ENCODE data around the gene USP3. TPM values are rescaled to one million over a fixed set of nuclear protein-coding genes. Genes with fewer than 3 reads are reported as not detected.

USP3 gene
- total RNA-seq, 2 experiments from 2014 or later = 37.3 to 42.2 TPM

DNA sequence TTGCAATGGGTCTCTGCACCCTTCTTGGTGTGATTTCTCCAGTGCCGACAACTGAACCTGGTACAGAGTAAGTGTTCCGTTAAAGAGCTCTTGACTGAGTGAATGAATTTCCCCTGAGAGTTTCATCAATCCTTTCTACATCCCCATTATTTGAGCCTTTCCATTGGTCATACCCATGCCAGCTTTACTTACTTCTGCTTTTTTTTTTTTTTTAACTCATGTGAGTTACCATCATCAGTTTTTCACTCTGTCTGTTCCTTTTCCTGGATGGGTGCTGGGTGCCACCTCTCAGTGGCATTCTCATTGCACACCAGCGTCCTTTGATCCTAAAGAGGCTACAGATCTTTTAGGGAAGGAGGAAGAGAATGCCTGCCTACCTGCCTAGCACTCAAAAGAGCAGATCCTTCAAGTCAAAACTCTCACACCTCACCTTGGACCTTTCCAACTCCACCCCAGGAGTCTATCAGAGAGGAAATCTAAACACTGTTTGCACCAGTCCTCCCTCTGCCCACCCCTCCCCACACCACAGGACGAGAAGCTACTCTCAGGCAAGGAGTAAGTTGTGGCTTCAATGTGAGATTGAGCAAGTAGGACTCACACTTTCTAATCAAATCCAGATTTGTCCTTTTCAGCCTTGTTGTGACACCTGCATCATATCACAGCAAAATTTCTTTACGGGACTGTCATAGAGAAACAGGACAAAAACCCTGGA lies 13.1 kb upstream of the USP3 start:
- ChIA-PET CTCF (no interaction called here), POLR2A (no interaction called here)

DNA sequence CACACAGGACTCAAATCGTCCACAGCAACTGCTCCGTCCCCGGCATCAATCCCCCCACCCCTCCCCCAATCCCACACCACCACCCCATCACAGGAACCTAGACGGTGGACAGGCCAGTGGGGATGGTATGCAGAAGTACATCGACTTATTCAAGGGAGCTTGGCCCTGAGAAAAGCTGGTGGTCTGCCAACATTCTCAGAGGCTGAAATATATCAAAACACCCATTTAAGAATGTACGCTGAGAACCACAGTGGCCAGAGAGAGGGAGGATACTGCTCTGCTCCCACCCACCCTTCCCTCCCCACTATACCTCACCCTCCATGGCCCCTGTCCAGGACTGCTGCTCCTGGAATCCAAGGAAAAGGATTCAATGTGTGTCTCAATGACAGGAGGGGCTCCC lies 12.4 kb upstream of the USP3 start:
- ChIA-PET CTCF (no interaction called here), POLR2A (no interaction called here)

DNA sequence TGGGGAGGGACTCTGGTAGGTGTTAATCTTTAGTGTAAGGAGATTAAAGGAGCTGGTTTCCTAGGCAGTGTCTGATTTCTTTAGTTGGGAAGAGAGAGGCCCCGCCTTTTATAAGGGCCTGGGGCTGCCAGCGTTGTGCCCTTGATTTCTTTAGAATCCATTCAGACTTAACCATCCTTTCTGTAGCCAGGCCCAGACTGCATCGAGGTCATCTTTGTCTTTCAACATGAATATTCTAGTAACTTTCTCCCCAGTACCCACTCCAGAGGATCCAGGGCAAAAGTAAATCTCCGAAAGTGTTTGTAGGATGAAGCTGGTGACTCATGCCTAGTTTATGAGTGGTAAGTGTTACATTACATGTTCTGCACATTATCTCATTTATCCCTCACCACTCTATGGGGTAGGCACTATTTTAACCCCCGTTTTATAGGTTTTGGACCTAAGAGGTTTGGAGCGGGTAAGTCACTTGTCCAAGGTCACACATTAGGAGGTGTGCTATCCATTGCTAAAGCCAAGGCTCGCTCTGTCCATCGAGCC lies 11.8 kb upstream of the USP3 start:
- POLR2A ChIA-PET = no interaction called here
- CTCF ChIA-PET = interaction anchor here (1.4 to 1.8 kb wide), 3 partner anchors 8 to 79 kb away, joined by 3 to 8 read pairs (median 7); partner anchors contain the start of gene USP3

DNA sequence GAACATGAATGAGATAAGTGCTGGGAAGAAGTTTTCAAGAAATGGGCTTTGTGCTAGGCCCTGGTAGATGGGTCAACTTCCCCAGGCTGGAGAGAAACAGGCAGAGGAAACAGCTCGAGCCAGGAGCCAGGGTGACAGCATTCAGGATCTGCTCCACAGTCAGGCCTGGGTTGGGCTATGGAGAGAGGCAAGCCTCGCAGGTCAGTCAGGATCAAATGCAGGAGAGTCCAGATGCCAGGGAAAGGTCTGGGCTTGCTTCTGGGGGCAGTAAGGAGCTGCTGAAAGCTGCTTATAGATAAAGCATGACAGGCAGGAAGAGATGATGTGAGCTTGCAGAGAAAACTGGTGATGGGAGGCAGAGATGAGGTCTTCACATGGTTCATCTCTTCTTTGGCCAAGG lies 11.0 kb upstream of the USP3 start:
- ChIA-PET POLR2A (interaction anchor here (0.6 to 0.7 kb wide), 2 partner anchors 8 to 12 kb away, joined by 3 read pairs; no protein-coding TSS in a partner anchor), CTCF (interaction anchor here (0.8 to 1.8 kb wide), 4 partner anchors 9 to 78 kb away, joined by 3 to 8 read pairs (median 6); partner anchors contain the start of gene USP3)

DNA sequence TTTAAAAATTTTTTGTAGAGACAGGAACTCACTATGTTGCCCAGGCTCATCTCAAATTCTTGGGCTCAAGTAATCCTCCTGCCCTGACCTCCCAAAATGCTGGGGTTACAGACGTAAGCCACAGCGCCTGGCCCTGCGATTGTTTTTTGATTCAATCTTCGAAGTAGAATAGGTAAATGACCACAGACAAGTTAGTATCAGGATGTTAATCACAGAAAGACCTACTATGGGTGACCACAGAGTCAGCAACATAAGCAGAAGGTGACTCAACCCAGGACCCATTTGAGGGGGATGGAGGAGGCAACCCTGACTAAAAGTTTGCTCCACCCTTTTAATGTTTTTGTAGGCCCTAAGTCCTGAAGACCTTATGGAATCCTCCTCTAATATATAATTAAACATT lies 10.0 kb upstream of the USP3 start:
- CTCF ChIA-PET = interaction anchor here (1.4 to 2.5 kb wide), 3 partner anchors 10 to 11 kb away, joined by 7 to 15 read pairs (median 8); partner anchors contain the start of gene USP3
- POLR2A ChIA-PET = no interaction called here

DNA sequence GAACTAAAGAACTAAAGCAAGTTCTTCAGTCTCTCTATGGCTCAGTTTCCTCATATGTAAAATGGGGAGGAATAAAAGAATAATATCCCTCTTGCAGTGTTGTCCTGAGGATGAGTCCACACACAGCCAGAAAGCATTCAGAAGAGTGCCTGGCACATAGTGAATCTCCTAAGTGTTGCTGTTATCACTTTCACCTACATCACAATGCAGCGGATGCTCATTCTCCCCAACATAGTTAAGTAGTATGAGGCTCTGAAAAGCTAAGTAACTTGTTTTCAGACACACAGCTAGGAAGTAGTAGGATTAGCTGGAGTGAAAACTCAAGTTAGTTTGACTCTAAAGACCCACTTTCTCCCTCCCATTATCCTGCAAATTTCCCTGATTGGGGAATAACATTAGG lies 9.1 kb upstream of the USP3 start:
- ChIA-PET POLR2A (no interaction called here), CTCF (interaction anchor here (2.0 to 2.5 kb wide), 2 partner anchors 8 to 10 kb away, joined by 11 to 15 read pairs; partner anchors contain the start of gene USP3)

DNA sequence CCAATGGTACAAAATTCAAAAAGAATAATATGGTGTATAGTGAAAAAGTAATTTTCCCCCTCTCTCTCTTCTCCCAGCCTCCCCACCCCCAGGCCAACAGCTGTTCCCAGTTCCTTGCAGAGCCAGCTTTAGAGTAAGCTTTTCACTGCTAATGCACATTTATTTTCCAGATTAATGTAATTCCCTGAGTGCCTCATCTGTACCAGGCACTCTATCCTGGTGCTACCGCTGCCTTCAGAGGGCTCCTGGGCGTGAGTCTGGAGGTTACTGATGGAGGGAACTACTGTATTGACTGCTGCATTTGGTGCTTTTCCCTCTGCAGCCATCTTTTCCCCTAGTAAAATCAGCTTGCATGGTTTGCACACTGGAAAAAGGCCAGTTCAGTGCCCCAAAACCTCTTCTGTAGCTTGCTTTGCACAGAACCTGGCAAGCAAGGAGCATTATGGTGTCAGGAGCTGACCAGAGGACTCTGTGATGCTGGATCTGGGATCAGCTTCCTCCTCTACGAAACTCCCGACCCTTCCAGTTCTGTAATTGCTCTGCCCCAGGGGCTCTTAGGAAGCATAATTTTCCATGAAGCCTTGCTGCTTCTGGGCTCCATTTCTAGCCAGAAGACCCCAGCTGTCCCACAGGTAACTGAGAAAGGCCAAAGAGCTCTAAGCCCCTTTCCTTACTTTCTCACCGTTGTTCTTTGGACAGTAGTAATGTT lies 8.5 kb upstream of the USP3 start:
- POLR2A ChIA-PET = interaction anchor here (0.6 kb wide), 1 partner anchor 15 kb away, joined by 4 read pairs; no protein-coding TSS in a partner anchor
- CTCF ChIA-PET = interaction anchor here (1.2 to 2.5 kb wide), 3 partner anchors 8 to 21 kb away, joined by 3 to 15 read pairs (median 11); partner anchors contain the start of gene USP3

DNA sequence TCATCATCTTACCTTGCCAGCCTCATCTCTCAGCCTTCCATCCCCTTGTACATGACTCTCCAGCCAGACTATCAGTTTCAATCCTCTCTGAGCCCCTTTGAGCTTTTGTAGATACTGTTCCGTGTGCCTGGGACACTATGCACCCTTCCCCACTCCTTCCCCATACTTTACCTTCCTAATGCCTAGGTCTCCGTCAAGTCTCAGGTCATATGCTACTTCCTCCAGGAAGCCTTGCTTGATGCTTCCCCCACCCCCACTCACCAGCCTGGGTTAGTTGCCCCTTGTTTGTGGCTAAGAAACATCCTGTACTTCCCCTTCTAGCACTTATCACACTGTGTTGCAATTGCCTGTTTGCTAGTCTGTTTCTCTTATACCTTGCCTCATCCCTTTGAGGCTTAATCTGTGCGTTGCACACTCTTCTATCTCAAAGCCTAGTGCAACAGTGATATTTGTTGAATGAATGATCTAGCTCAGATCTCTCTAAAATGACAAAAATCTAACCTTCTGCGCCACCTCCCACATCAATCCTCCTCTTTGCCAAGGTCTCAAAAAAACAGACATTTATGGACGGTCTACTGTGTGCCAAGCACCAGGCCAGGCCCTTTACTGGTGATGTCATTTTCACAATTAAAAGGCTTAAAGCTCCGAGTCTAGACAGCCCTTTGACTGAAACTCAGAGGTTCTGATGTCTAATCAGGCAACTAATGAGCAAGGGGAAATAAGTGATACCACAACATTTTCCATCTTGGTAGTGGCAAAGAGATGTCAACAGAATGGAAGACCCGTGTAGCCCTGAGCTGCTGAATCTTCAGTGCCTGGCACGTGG lies 6.5 kb upstream of the USP3 start:
- ChIA-PET CTCF (interaction anchor here (1.0 to 2.3 kb wide), 7 partner anchors 8 to 102 kb away, joined by 3 to 11 read pairs (median 4); no protein-coding TSS in a partner anchor), POLR2A (interaction anchor here (0.7 to 1.8 kb wide), 5 partner anchors 10 to 340 kb away, joined by 3 to 8 read pairs (median 5); no protein-coding TSS in a partner anchor)

DNA sequence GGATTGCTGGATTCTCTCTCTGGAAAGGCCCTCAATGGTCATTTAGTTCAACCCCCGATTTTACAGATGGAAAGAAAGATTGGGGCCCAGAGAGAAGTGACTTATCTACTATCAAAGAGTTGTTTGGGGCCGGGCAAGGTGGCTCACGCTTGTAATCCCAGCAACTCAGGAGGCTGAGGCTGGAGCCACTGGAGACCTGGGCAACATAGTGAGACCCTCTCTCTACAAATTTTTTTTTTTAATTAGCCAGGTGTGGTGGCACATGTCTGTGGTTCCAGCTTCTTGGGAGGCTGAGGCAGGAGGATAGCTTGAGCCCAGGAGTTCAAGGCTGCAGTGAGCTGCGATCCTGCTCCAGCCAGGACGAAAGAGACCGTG lies 5.2 kb upstream of the USP3 start:
- CTCF ChIA-PET = interaction anchor here (1.4 to 2.3 kb wide), 2 partner anchors 14 to 101 kb away, joined by 5 to 6 read pairs; no protein-coding TSS in a partner anchor
- POLR2A ChIA-PET = interaction anchor here (0.6 to 1.7 kb wide), 2 partner anchors 8 to 1202 kb away, joined by 5 to 13 read pairs; no protein-coding TSS in a partner anchor

DNA sequence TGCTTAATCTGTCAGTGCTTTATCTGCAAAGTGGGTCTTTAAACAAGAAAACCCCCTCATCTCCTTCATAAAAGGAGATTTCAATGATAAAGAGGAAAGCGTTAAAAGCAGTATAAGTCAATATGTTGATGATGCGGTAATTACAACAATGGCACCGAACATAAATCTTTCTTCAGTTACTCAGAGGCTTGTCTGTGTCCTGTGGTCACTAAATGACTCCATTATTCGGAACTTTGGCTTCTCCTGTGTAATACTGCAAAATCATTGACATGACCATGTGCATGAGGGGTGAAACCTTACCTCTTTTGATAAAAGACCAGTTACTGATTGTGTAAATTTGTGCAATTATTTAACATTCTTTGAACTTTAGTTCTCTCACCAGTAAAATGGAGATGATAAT lies 4.8 kb upstream of the USP3 start:
- POLR2A ChIA-PET = interaction anchor here (1.7 kb wide), 1 partner anchor 8 kb away, joined by 5 read pairs; no protein-coding TSS in a partner anchor
- CTCF ChIA-PET = no interaction called here

DNA sequence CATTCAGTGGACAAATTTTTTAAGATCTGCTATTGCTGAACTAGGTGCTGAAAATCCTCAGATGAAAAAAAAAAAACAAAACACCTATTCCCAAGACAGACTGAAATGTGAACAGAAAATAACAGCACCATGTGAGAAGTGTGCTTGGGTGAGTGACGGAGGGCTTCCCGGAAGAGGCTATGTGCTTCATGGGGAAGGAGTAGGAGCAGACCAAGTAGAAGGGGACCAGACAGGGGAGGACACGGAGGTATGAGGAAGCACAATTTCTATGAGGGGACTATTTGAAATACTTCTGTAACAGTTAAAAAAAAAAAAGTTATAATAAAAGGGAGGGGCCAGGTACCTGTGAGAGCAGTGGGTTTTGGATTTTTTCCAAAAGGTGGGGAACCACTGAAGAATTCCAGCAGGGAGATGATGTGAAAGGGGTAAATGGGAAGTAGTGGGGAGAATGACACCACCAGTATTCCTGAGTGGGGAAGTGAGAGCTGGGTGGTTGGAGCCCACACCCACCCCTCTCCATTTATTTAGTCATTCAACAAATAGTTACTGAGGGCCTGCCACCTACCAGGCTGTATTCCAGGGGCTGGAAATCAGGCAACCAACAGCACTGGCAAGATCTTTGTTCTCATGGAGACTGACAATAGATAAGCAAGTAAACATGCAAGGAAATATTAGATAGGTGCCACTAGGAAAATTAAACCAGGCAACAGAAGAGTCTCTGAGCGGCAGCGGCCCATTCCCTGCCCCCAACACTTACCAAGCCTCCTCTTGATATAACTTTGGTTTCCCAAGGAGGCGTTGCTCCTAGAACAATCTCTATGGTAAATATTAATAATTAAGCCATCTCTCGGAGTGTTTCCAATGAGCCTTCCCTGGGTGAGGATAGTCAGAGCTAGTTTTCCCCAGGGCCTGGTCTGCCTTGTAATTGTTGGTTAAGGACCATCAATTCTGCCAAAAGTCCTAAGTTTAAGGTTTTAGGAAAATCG lies 3.8 kb upstream of the USP3 start:
- ChIA-PET POLR2A (no interaction called here), CTCF (interaction anchor here (1.0 kb wide), 1 partner anchor 13 kb away, joined by 4 read pairs; no protein-coding TSS in a partner anchor)

DNA sequence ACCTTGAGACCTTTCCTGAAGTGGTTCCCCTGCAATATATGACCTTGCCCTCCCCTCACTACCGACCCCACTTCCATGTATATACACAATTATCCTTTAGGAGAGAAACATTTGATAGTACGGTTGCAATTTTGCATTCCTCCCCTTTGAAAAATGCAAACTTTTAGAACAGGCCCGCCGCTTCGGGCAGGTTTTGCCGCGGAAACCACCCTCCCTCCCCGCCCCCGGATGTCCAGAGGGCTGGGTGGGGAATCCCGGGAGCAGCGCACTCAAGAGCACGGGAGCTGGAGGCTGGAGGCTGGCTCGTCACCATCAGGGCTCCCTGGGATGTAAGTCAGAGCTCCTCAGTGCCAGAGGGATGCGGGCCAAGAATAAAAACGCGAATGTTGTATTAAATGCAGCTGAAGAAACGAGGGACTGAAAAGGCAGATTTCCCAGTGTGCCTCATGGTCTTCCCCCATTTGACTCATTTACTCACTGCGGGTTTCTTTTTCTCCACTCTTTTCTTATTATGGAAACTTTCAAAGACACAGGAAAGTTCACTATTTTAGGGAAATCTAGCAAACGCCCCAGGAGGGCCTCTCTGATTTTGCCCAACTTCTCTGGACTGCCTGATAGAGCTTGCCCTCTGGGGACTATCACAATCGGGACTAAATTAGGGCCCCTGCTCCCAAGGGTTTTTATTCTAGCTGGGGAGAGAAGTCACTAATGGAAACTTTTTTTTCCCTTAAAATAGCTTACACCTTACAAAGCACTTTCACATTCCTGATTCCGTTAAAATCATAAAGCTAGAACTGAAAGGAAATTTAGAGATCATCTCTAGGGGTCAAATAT lies 2.9 kb upstream of the USP3 start:
- ChIA-PET CTCF (interaction anchor here (1.0 kb wide), 1 partner anchor 14 kb away, joined by 4 read pairs; no protein-coding TSS in a partner anchor), POLR2A (interaction anchor here (0.6 to 0.7 kb wide), 2 partner anchors 8 to 230 kb away, joined by 3 read pairs; no protein-coding TSS in a partner anchor)

DNA sequence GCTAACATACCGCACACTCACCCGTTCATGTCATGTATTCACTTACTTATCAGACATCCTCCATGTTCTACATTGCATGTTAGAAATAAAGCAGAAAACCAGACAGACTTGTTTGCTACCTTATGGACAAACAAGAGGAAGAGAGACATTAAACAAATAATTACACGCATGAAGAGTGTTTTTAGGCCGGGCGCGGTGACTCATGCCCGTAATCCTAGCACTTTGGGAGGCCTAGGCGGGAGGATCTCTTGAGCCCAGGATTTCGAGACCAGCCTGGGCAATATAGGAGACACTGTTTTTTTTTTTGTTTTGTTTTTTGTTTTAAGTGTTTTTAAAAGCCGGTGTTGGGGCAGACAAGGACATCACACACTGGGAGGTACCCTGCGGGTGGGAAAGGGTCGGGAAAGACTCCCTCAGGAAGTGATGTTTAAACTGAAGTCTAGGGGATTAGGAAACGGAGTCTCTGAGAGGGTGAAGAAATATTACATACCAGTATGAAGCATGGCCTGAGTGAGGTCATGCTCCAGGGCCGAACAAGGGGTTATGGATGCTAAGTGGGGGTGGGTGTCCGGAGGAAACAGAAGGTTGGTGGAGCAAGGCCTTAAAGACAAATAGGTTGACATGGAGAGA lies 2.1 kb upstream of the USP3 start:
- ChIA-PET CTCF (no interaction called here), POLR2A (interaction anchor here (0.6 to 1.8 kb wide), 2 partner anchors 23 to 231 kb away, joined by 3 to 5 read pairs; no protein-coding TSS in a partner anchor)

DNA sequence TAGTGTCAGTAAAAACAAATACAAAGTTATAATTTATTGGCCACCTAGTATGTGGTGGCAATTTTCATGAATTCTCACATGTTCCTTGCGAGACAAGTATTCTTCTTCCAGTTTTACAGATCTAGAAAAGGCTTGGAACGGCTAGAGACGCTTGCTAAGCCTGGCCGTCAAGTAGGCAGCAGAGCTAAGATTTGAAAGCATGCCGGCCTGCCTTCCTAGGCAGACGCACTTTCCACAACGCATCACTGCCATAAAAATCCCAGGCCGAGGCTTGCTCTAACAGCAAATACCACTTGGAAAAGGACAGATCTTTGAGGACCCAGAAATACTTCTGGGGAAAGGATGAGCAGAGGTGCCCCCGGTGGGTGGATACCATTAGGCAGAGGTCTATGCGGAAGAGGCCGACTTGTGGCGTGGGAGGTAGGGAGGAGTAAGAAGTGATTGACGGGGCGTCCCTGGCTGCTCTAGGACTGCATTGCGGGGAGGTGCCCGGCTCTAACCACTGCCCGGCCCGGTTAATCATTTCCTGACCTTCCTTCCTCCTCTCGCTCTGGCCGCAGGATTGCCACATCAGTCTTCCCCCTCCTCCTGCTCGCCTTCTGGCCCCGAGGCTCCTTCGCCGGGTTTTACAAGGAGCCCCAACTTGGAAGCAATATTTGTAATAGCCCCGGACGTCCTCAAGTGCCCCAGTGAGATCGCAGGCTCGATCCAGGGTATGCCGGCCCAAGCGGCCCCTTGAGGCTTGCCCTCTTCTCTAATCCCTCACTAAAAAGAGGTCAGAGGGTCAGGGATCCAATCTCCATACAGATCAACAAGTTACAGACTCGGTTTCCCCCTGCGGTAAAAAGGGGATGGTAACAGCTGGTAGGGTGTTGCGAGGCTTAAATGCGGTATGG lies 1.3 kb upstream of the USP3 start:
- ChIA-PET CTCF (interaction anchor here (0.8 to 3.1 kb wide), 8 partner anchors 7 to 96 kb away, joined by 3 to 15 read pairs (median 4); no protein-coding TSS in a partner anchor), POLR2A (interaction anchor here (0.6 to 2.9 kb wide), 4 partner anchors 15 to 97 kb away, joined by 3 to 18 read pairs (median 4); no protein-coding TSS in a partner anchor)

DNA sequence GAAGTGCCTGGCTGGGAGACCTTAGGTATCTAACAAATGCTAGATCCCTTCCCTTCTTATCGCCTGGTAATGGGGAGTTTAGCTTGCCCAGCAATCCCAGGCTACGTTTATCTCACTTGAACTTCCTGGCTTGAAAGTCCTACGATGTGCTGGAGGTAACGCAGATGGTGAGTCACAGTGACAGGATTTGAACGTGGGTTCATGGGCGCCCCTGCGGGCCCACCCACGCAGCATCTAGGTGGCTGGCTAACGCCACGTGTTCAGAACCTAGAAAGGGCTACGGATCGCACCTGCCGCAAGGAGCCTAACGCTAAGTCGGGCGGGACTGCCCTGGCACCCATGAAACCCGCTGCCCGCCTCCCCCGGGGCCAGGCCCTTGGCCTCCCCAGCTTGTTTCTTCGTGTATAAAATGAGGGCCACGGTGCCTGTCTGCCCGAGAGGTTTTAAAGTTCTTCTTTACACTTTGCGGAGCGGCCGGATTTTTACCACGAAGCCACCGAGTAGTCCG lies 600 bp upstream of the USP3 start:
- POLR2A ChIA-PET = interaction anchor here (0.6 to 2.9 kb wide), 5 partner anchors 16 to 96 kb away, joined by 3 to 18 read pairs (median 5); no protein-coding TSS in a partner anchor
- CTCF ChIA-PET = interaction anchor here (0.8 to 3.1 kb wide), 9 partner anchors 8 to 95 kb away, joined by 3 to 15 read pairs (median 3); no protein-coding TSS in a partner anchor
